H1 (cell line): ENCODE results near the gene LMNA. TPM values are rescaled to one million over a fixed set of nuclear protein-coding genes. Genes with fewer than 3 reads are reported as not detected.

Experiments
- CTCF ChIA-PET: fragments of 300-600 bp; sonication (Branson Sonifier 250); formaldehyde crosslinking; loops from one replicate; lab custom pipeline; 2021; ENCODE audit not compliant: partially characterized antibody; lab: Charles Lee
- POLR2A ChIA-PET: fragments of 300-600 bp; sonication (Branson Sonifier 250); formaldehyde crosslinking; loops from one replicate; lab custom pipeline; 2021; ENCODE audit warnings: inconsistent platforms; ENCODE audit not compliant: partially characterized antibody; lab: Charles Lee
- DNase-seq, 2 experiments: peaks; one replicate each; pipeline versions ENCODE4 v3.0.0 to v3.0.0-alpha.2; 2010 to 2022; ENCODE audit warnings: low spot score in 2 of 2, low read depth in 1 of 2, mixed read lengths in 1 of 2
- FAIRE-seq: peaks from 2 replicates; lab custom pipeline; 2011; peaks lifted over from hg19 to GRCh38; lab: Jason Lieb, UNC
- H2AFZ ChIP-seq: 2 replicates; pipeline ENCODE4 v1.8.1; 2012; ENCODE audit warnings: low read length, inconsistent platforms
- H2AK5ac ChIP-seq: 2 replicates; pipeline ENCODE4 v1.6.1; 2013; ENCODE audit warnings: low read depth, low read length
- H2BK120ac ChIP-seq: replicated peaks from 2 replicates; pipeline ENCODE3; 2013; ENCODE audit warnings: low read depth, low read length, inconsistent platforms
- H2BK12ac ChIP-seq: 2 replicates; pipeline ENCODE4 v1.6.1; 2013; ENCODE audit warnings: low read depth, low read length
- H2BK15ac ChIP-seq: 2 replicates; pipeline ENCODE4 v1.6.1; 2013; ENCODE audit warnings: low read length
- H2BK20ac ChIP-seq: 2 replicates; pipeline ENCODE4 v1.6.1; 2013; ENCODE audit warnings: low read length
- H2BK5ac ChIP-seq: 2 replicates; pipeline ENCODE4 v1.6.1; 2013; ENCODE audit warnings: low read depth, low read length
- H3K14ac ChIP-seq: 2 replicates; pipeline ENCODE4 v1.6.1; 2013; ENCODE audit warnings: inconsistent platforms; ENCODE audit not compliant: insufficient read length
- H3K18ac ChIP-seq: 2 replicates; pipeline ENCODE4 v1.6.1; 2013; ENCODE audit warnings: low read length; ENCODE audit errors: extremely low read depth
- H3K23ac ChIP-seq: 2 replicates; pipeline ENCODE4 v1.6.1; 2013; ENCODE audit warnings: inconsistent platforms; ENCODE audit not compliant: insufficient read length
- H3K23me2 ChIP-seq: 2 replicates; pipeline ENCODE4 v1.6.1; 2013; ENCODE audit warnings: low read depth, low read length
- H3K27ac ChIP-seq: 2 replicates; pipeline ENCODE4 v1.6.1; 2011; ENCODE audit warnings: low read depth, low read length, inconsistent platforms
- H3K27me3 ChIP-seq, 4 experiments: replicated peaks in 1 of 4; 1 replicate in 1 of 4; 2 replicates in 3 of 4; pipeline versions ENCODE4 v1.6.1 to v1.8.1; 2011 to 2013; ENCODE audit warnings: low read length in 3 of 4, mild to moderate bottlenecking in 3 of 4, inconsistent platforms in 2 of 4, mixed read lengths in 2 of 4, moderate library complexity in 1 of 4; ENCODE audit not compliant: control insufficient read depth in 3 of 4, insufficient read depth in 3 of 4; ENCODE audit errors: extremely low read depth in 1 of 4
- H3K36me3 ChIP-seq, 4 experiments: 2 replicates each; pipeline versions ENCODE4 v1.6.1 to v1.8.1; 2011 to 2013; ENCODE audit warnings: mild to moderate bottlenecking in 4 of 4, low read length in 3 of 4, moderate library complexity in 2 of 4, control low read depth in 1 of 4, inconsistent platforms in 1 of 4; ENCODE audit not compliant: insufficient read depth in 4 of 4, control insufficient read depth in 2 of 4
- H3K4ac ChIP-seq: replicated peaks from 2 replicates; pipeline ENCODE3; 2013; ENCODE audit warnings: low read length, low read depth, mixed read lengths, inconsistent platforms; ENCODE audit not compliant: insufficient read length
- H3K4me1 ChIP-seq, 4 experiments: replicated peaks in 1 of 4; 1 replicate in 1 of 4; 2 replicates in 3 of 4; pipeline versions ENCODE4 v1.6.1 to v1.8.1; 2011 to 2013; ENCODE audit warnings: low read length in 3 of 4, inconsistent platforms in 2 of 4, mixed read lengths in 1 of 4; ENCODE audit not compliant: insufficient read depth in 4 of 4, control insufficient read depth in 3 of 4
- H3K4me2 ChIP-seq, 2 experiments: 2 replicates each; pipeline versions ENCODE4 v1.6.1 to v1.8.1; 2011 to 2013; ENCODE audit warnings: low read depth in 2 of 2, low read length in 2 of 2, control low read depth in 1 of 2, inconsistent platforms in 1 of 2, mild to moderate bottlenecking in 1 of 2; ENCODE audit not compliant: insufficient read depth in 1 of 2
- H3K4me3 ChIP-seq, 4 experiments: fragments of 200-600, 300-600 bp in 1 of 4; sonication (generic), shearing (Covaris generic), sonication (Bioruptor Twin) in 1 of 4; 2 replicates each; pipeline versions ENCODE4 v1.5.1 to v1.8.1; 2011 to 2016; ENCODE audit warnings: low read length in 4 of 4, low read depth in 3 of 4, control low read depth in 2 of 4, inconsistent platforms in 2 of 4, mild to moderate bottlenecking in 2 of 4, mixed read lengths in 1 of 4, moderate library complexity in 1 of 4; ENCODE audit not compliant: insufficient read depth in 2 of 4; ENCODE audit errors: extremely low read depth in 1 of 4
- H3K56ac ChIP-seq: replicated peaks from 2 replicates; pipeline ENCODE3; 2013; ENCODE audit warnings: low read depth, mild to moderate bottlenecking, mixed read lengths, low read length, inconsistent platforms; ENCODE audit not compliant: insufficient read length
- H3K79me1 ChIP-seq: 2 replicates; pipeline ENCODE4 v1.6.1; 2013; ENCODE audit warnings: low read depth, low read length, control low read depth
- H3K79me2 ChIP-seq, 2 experiments: 2 replicates each; pipeline versions ENCODE4 v1.6.1 to v1.8.1; 2012 to 2013; ENCODE audit warnings: low read length in 2 of 2, mild to moderate bottlenecking in 2 of 2, inconsistent platforms in 1 of 2; ENCODE audit not compliant: insufficient read depth in 2 of 2, control insufficient read depth in 1 of 2
- H3K9ac ChIP-seq, 4 experiments: replicated peaks in 1 of 4; 1 replicate in 1 of 4; 2 replicates in 3 of 4; pipeline versions ENCODE4 v1.6.1 to v1.8.1; 2011 to 2013; ENCODE audit warnings: low read depth in 3 of 4, low read length in 3 of 4, control low read depth in 2 of 4, mild to moderate bottlenecking in 2 of 4, moderate library complexity in 2 of 4, inconsistent platforms in 1 of 4; ENCODE audit errors: extremely low read depth in 1 of 4
- H3K9me3 ChIP-seq, 2 experiments: 2 replicates each; pipeline versions ENCODE4 v1.6.1 to v1.8.1; 2012 to 2013; ENCODE audit warnings: mild to moderate bottlenecking in 2 of 2, moderate library complexity in 2 of 2, control low read depth in 1 of 2, inconsistent platforms in 1 of 2, low read depth in 1 of 2, low read length in 1 of 2, mixed read lengths in 1 of 2; ENCODE audit not compliant: insufficient read depth in 2 of 2
- H4K20me1 ChIP-seq, 2 experiments: replicated peaks in 1 of 2; 2 replicates each; pipeline versions ENCODE3 to v1.8.1; 2011 to 2013; ENCODE audit warnings: inconsistent platforms in 2 of 2, low read length in 2 of 2, mild to moderate bottlenecking in 1 of 2; ENCODE audit not compliant: insufficient read depth in 2 of 2, control insufficient read depth in 1 of 2
- H4K5ac ChIP-seq: 2 replicates; pipeline ENCODE4 v1.6.1; 2013; ENCODE audit warnings: low read length, low read depth, mixed read lengths, inconsistent platforms; ENCODE audit not compliant: insufficient read length
- H4K8ac ChIP-seq: 2 replicates; pipeline ENCODE4 v1.8.0; 2013; ENCODE audit warnings: mild to moderate bottlenecking, moderate library complexity, low read length, inconsistent platforms; ENCODE audit not compliant: insufficient read depth; ENCODE audit errors: extremely low read depth
- H4K91ac ChIP-seq: replicated peaks from 2 replicates; pipeline ENCODE3; 2013; ENCODE audit warnings: low read length, mixed read lengths, inconsistent platforms; ENCODE audit not compliant: insufficient read length
- BCL11A ChIP-seq, 2 experiments: IDR thresholded peaks; one replicate each; pipeline ENCODE4 v1.6.1; 2011; ENCODE audit warnings: low read depth in 2 of 2, low read length in 2 of 2, mild to moderate bottlenecking in 2 of 2
- BRCA1 ChIP-seq: IDR thresholded peaks from 2 replicates; pipeline ENCODE4 v1.6.1; 2012; ENCODE audit warnings: low read depth, low read length, improper control_type of control experiment
- HDAC2 ChIP-seq, 2 experiments: fragments of 300-600 bp in 1 of 2; sonication (generic) in 1 of 2; IDR thresholded peaks; 2 replicates each; pipeline ENCODE4 v1.6.1; 2011 to 2012; ENCODE audit warnings: low read depth in 2 of 2, low read length in 2 of 2, mild to moderate bottlenecking in 2 of 2, moderate library complexity in 2 of 2, borderline replicate concordance in 1 of 2, inconsistent platforms in 1 of 2
- SAP30 ChIP-seq: fragments of 300-600 bp; sonication (generic); IDR thresholded peaks from 2 replicates; pipeline ENCODE4 v1.7.1; 2012; ENCODE audit warnings: low read length, moderate library complexity, mild to moderate bottlenecking, inconsistent platforms; ENCODE audit not compliant: insufficient read depth, insufficient replicate concordance
- SIX5 ChIP-seq: IDR thresholded peaks from 2 replicates; pipeline ENCODE4 v1.6.1; 2011; ENCODE audit warnings: mild to moderate bottlenecking, low read depth, low read length
- SP1 ChIP-seq: IDR thresholded peaks from 2 replicates; pipeline ENCODE4 v1.6.1; 2011; ENCODE audit warnings: low read depth, low read length
- SP4 ChIP-seq: IDR thresholded peaks from 2 replicates; pipeline ENCODE4 v1.6.1; 2012; ENCODE audit warnings: low read length, inconsistent platforms
- SUZ12 ChIP-seq: fragments of 200-600 bp; sonication (generic); IDR thresholded peaks from 2 replicates; pipeline ENCODE4 v1.6.1; 2012; ENCODE audit warnings: mild to moderate bottlenecking, inconsistent platforms, low read length, moderate library complexity, mixed read lengths
- TAF1 ChIP-seq: IDR thresholded peaks from 2 replicates; pipeline ENCODE4 v1.6.1; 2011; ENCODE audit warnings: mild to moderate bottlenecking, low read depth, low read length
- YY1 ChIP-seq: IDR thresholded peaks from 2 replicates; pipeline ENCODE4 v1.6.1; 2011; ENCODE audit warnings: low read depth, mild to moderate bottlenecking, low read length
- ZNF274 ChIP-seq: IDR thresholded peaks from 2 replicates; pipeline ENCODE4 v1.7.0; 2012; ENCODE audit warnings: low read length, borderline replicate concordance; ENCODE audit errors: extremely low read depth
- WGBS, 2 experiments: shearing (Covaris generic) in 1 of 2; methylation state at CpG; one replicate each; pipeline versions ENCODE4 v1.1.6 to v1.1.7; 2013 to 2015; ENCODE audit warnings: low lambda C conversion rate in 2 of 2, mixed read lengths in 2 of 2, inconsistent platforms in 1 of 2, low coverage in 1 of 2, missing lambda C conversion rate in 1 of 2; ENCODE audit not compliant: insufficient replicate concordance in 2 of 2, insufficient coverage in 1 of 2, insufficient read length in 1 of 2; ENCODE audit errors: extremely low coverage in 1 of 2, missing lambda C conversion rate in 1 of 2; 5-methylcytosine and 5-hydroxymethylcytosine counted together
- polyA plus RNA-seq, 7 experiments: library from polyadenylated mRNA; depleted of rRNA in 3 of 7; stranded (reverse) in 5 of 7; unstranded in 2 of 7; fragments of >200 nt in 5 of 7; fragments of 200-250 nt in 2 of 7; gene quantifications; 1 replicate in 5 of 7; 2 replicates in 1 of 7; 4 replicates in 1 of 7; pipeline versions ENCODE4 v1.2.1 to v1.2.3, GENCODE V29; 2011 to 2013; ENCODE audit warnings: missing spikeins in 2 of 7, mixed read lengths in 2 of 7
- total RNA-seq: library from RNA; stranded (reverse); fragmentation: NEBNext Ultra II Directional; extraction: Animal tissue kit (Norgen Biotek cat#: 25700); gene quantifications from 2 replicates; pipeline ENCODE4 v1.2.1, GENCODE V29; 2021

The LMNA gene
- total and polyA plus RNA-seq, 2 of the 8 experiments (the other 6 are each of a cell fraction or from before 2014, with no cell fraction given), result 25.8 to 46.8 TPM

DNA sequence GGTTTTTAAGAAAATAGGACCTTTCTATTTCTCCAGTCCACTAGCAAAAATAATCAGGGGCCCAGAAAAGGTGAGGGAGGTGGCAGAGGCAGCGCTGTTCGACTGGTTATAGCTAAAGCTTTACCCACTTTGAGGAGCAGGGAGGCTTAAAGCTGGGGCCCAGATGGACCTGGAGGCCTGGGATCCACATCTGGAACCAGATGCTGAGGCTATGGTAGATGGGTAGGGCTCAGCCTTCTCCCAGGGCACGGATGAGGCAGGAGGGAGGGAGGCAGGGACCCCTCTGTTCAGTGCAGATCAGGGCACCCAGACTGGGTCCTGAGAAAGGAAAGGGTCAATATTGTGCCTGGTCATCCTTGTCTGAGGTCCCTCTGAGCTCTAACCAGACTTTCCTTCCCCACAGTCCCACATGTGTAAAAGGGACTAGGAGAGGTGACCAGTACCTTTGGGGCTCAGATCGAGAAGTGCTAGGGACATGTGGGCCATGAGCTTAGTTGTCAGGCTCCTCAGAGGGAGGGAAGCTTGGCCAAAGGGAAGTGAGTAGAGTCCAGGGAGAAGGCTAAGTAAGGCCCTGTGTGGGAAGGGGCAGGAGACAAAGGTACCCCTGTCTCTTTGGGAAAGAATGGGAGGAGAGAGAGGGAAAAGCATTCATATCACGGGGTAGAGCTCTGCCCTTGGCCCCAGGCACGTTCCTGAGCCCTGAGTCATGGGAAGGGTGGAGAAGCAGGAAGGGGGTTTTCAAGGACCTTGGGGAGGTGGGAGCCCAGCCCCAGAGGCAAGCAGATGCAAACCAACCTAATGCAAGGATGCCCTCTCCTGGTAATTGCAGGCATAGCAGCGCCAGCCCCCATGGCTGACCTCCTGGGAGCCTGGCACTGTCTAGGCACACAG lies 15.4 kb downstream of the LMNA start:
- H4K8ac ChIP-seq, result no peak overlapping the region
- H2BK20ac ChIP-seq, result peak overlapping the region; percentile 62
- ChIA-PET POLR2A (interaction anchor here (0.6 to 28.0 kb wide), 13 partner anchors 9 to 152 kb away, joined by 3 to 763 read pairs (median 3); partner anchors contain the start of genes ARHGEF2, LMNA, MEX3A and PMF1), CTCF (interaction anchor here (0.5 to 42.4 kb wide), 44 partner anchors 9 to 533 kb away, joined by 3 to 1994 read pairs (median 5); partner anchors contain the start of genes BGLAP, LMNA, MEX3A and PAQR6)
- 47% methylated on average over 7 of the region's 7 CpGs; no CpG with 5 or more reads in 1 of the 2 experiments for WGBS, 2 experiments
- H3K14ac ChIP-seq, result no peak overlapping the region
- H3K4ac ChIP-seq, result peak overlapping the region; percentile 50
- peak overlapping the region; percentile 25 for H4K5ac ChIP-seq
- peak overlapping the region; percentile 61; the same call in 1 of the 2 replicates for H2BK15ac ChIP-seq
- no peaks in the 10 kb centered on the region; the same call in 1 of the 2 replicates for H3K79me1 ChIP-seq
- peak; percentile 95 to 98 for DNase-seq
- H3K79me2 ChIP-seq, result no peaks in the 10 kb centered on the region
- H3K4me1 ChIP-seq, result peaks cover 6 to 21% (median 10%) of the 10 kb centered on the region in 4 experiments
- H3K9me3 ChIP-seq, result no peaks in the 10 kb centered on the region
- H2AFZ ChIP-seq, result no peak overlapping the region
- no peaks in the 10 kb centered on the region for H3K23me2 ChIP-seq
- H2BK12ac ChIP-seq, result peak overlapping the region; percentile 88
- H3K27me3 ChIP-seq, result no peaks in the 10 kb centered on the region
- H4K91ac ChIP-seq, result peak overlapping the region; percentile 59
- H3K27ac ChIP-seq, result peak overlapping the region; percentile 88
- H3K56ac ChIP-seq, result peak overlapping the region; percentile 30
- peak overlapping the region; percentile 17 for H2BK120ac ChIP-seq
- H3K18ac ChIP-seq, result peak overlapping the region; percentile 43
- H4K20me1 ChIP-seq, result no peaks in the 10 kb centered on the region
- peak; percentile 69 for FAIRE-seq
- peak overlapping the region; percentile 61 for H2AK5ac ChIP-seq
- H3K4me3 ChIP-seq, result 0 out of 8 replicates have a peak overlapping the region, but pooled peaks of 1 of the 4 experiments have one; percentile 5
- H3K9ac ChIP-seq, result peak overlapping the region in 3 of 4 experiments; percentile 59 to 67 (median 63); a peak in 5 of 7 replicates
- H2BK5ac ChIP-seq, result peak overlapping the region; percentile 89
- H3K4me2 ChIP-seq, result peak overlapping the region; percentile 1 to 36; a peak in 3 of 4 replicates
- peaks cover 6 to 9% (median 8%) of the 10 kb centered on the region in 4 experiments; a peak in 4 of 8 replicates for H3K36me3 ChIP-seq
- H3K23ac ChIP-seq, result no peak overlapping the region
- no peak for TF ChIP-seq SAP30
- no peak for TF ChIP-seq SUZ12
- TF ChIP-seq TAF1, result peak; percentile 55; the same call in 1 of the 2 replicates
- TF ChIP-seq BCL11A (IDR thresholded peaks at IDR 0.05; ENCODE audit: low read depth in 2 of 2, low read length in 2 of 2), result no peak
- no peak for TF ChIP-seq SIX5
- peak; percentile 51; the same call in 1 of the 2 replicates for TF ChIP-seq SP1
- TF ChIP-seq YY1, result peak; percentile 77
- TF ChIP-seq BRCA1, result no peak
- TF ChIP-seq SP4, result no peak
- no peak for TF ChIP-seq HDAC2 (IDR thresholded peaks at IDR 0.05; ENCODE audit: borderline replicate concordance in 1 of 2, low read depth in 2 of 2, low read length in 2 of 2)
- no peak for TF ChIP-seq ZNF274
